ENCODE data around the gene BEST2.

The BEST2 gene

DNA sequence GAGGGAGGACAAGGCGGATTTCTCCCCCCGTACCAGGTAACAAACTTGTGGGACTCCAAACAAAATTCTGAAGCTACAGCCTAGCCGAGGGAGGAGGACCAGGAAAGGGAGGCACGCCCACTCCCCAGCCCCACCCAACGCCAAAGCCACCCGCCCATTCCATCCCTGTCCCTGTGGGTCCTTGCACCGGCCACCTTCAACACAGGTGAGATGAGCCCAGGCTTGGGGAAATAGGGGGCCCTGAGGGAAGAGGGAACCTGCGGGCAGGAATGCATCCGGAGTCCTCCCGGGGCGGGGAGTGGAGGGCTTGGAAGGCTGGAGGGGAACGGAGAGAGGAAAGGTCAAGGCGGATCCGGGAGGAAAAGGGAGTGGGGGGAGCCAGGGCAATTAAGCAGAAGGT lies at the start of gene BEST2:
Gene BEST2, plus strand, starts transcription at position 157 of the 400 bp plus-strand sequence. CDS start 802 bp downstream, outside the sequence.
- TF ChIP-seq, protein P1, sequence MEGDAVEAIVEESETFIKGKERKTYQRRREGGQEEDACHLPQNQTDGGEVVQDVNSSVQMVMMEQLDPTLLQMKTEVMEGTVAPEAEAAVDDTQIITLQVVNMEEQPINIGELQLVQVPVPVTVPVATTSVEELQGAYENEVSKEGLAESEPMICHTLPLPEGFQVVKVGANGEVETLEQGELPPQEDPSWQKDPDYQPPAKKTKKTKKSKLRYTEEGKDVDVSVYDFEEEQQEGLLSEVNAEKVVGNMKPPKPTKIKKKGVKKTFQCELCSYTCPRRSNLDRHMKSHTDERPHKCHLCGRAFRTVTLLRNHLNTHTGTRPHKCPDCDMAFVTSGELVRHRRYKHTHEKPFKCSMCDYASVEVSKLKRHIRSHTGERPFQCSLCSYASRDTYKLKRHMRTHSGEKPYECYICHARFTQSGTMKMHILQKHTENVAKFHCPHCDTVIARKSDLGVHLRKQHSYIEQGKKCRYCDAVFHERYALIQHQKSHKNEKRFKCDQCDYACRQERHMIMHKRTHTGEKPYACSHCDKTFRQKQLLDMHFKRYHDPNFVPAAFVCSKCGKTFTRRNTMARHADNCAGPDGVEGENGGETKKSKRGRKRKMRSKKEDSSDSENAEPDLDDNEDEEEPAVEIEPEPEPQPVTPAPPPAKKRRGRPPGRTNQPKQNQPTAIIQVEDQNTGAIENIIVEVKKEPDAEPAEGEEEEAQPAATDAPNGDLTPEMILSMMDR (IDR thresholded peaks at IDR 0.05), result no peak
- Histone ChIP-seq H3K4me3 (ENCODE audit: low read depth in 1 of 2, low read length in 1 of 2) (no peak within 1 kb of the TSS), H3K27me3 (peaks cover 71% of the 10 kb centered on the region), H3K36me3 (peaks cover 15% of the 10 kb centered on the region), H3K27ac (no peak within 1 kb of the TSS), H3K9me3 (no peaks in the 10 kb centered on the region), H3K4me1 (ENCODE audit: control insufficient read depth in 1 of 2, insufficient read depth in 1 of 2, low read depth in 1 of 2, low read length in 1 of 2) (no peaks in the 10 kb centered on the region)

DNA sequence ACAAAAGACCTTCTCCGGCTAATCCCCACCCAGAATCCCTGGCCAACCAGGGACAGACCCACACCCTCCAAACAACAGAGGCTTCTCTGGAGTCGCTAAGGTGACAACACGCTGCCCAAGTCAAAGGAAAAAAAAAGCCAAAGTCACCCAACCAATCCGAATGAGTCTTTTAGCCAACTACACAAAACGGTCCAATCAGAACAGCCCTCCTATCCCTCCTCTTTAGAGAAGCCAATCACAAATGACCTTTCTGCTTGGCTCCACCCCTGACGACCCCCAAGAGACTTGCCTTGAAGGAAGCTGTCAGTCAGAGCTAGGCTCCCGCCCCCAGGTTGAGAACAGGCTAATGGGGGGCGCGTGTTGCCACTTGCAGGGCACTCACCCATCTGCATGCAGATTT lies 48.5 kb upstream of the BEST2 start:
- H3K36me3 ChIP-seq, result peaks cover 77% of the 10 kb centered on the region
- no peaks in the 10 kb centered on the region for H3K9me3 ChIP-seq
- TF ChIP-seq, protein P1 (IDR thresholded peaks at IDR 0.05), result no peak
- no peak overlapping the region for H3K4me3 ChIP-seq (ENCODE audit: low read depth in 1 of 2, low read length in 1 of 2)
- H3K27me3 ChIP-seq, result no peaks in the 10 kb centered on the region
- H3K27ac ChIP-seq, result no peak overlapping the region
- no peaks in the 10 kb centered on the region for H3K4me1 ChIP-seq (ENCODE audit: control insufficient read depth in 1 of 2, insufficient read depth in 1 of 2, low read depth in 1 of 2, low read length in 1 of 2)

- TF ChIP-seq, protein P1 (IDR thresholded peaks at IDR 0.05), result no peak
These were observed 46.4 kb upstream of the BEST2 start for GRCh38 chr19:12705169-12705568.

DNA sequence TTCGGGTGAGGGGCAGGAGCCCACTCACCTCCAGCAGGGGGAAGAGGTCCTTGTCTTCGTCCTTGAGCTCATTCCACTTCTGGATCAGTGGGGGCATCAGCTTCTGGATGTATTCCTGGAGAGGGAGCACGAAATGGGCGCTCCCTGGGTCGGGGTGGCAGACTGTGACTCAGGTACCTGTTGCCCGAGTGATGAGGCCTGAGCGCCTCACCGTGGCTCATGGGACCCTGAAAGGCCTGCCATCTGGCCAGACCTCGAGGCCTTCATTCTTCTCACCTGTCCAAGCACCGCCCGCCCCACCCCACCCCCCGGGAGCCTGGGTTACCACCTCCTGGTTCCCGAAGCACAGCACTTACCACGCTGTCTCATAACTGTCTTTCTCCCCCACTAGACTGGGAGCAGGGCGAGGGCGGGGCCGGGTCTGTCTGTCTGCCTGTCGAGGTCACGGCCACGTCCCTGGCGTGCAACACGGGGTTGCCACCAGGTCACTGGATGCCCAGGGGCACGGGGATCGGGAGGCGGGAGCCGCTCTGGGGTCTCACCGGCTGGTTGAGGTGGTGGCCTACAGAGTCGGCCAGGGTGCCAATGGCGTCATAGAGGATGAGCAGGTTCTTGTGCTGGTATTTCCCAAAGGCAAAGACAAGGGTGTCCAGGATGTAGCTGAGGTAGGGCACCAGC lies 45.8 kb upstream of the BEST2 start:
- H3K4me1 ChIP-seq (ENCODE audit: control insufficient read depth in 1 of 2, insufficient read depth in 1 of 2, low read depth in 1 of 2, low read length in 1 of 2), result no peaks in the 10 kb centered on the region
- no peaks in the 10 kb centered on the region for H3K9me3 ChIP-seq
- TF ChIP-seq, protein P1 (IDR thresholded peaks at IDR 0.05), result no peak
- no peak overlapping the region for H3K27ac ChIP-seq
- no peaks in the 10 kb centered on the region for H3K27me3 ChIP-seq
- peaks cover 93% of the 10 kb centered on the region for H3K36me3 ChIP-seq
- no peak overlapping the region for H3K4me3 ChIP-seq (ENCODE audit: low read depth in 1 of 2, low read length in 1 of 2)

More at GRCh38 chr19:12705169-12705568, 46.4 kb upstream of the BEST2 start:
- Histone ChIP-seq H3K27me3 (no peaks in the 10 kb centered on the region), H3K36me3 (peaks cover 93% of the 10 kb centered on the region), H3K4me3 (ENCODE audit: low read depth in 1 of 2, low read length in 1 of 2) (no peak overlapping the region), H3K4me1 (ENCODE audit: control insufficient read depth in 1 of 2, insufficient read depth in 1 of 2, low read depth in 1 of 2, low read length in 1 of 2) (no peaks in the 10 kb centered on the region), H3K27ac (no peak overlapping the region), H3K9me3 (no peaks in the 10 kb centered on the region)

DNA sequence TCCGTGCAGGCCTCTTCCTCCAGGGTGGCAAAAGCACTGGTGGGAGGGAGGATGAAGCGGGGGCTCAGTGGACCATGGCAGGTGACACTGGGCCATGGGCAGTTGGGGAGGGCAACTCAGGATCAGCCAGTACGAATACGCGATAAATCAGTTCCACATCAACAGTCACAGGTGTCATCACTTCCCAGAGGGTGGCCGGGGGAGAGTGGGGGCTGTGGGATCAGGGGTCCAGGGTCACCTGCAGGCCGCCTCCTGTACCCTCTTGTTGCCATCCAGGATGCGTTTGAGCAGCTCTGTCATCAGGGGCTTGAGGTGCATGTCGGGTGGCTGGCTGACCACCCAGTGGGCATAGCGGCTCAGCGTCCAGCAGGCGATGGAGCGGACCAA lies 45.3 kb upstream of the BEST2 start:
- Histone ChIP-seq H3K9me3 (no peaks in the 10 kb centered on the region), H3K27me3 (no peaks in the 10 kb centered on the region), H3K36me3 (peaks cover 93% of the 10 kb centered on the region), H3K4me1 (ENCODE audit: control insufficient read depth in 1 of 2, insufficient read depth in 1 of 2, low read depth in 1 of 2, low read length in 1 of 2) (no peaks in the 10 kb centered on the region), H3K4me3 (ENCODE audit: low read depth in 1 of 2, low read length in 1 of 2) (no peak overlapping the region), H3K27ac (no peak overlapping the region)
- TF ChIP-seq, protein P1 (IDR thresholded peaks at IDR 0.05), result no peak
